Transverse colon (tissue), 4 donors: Measurements from ENCODE around the gene APOLD1. TPM values are rescaled to one million over a fixed set of nuclear protein-coding genes. Genes with fewer than 3 reads are reported as not detected.
"Not testable (repeated sequence)": the region's sequence is repeated elsewhere in the genome, so short reads cannot be mapped to it uniquely, and the experiment has no call there.

ENCODE experiments used
- DNase-seq: peaks from one replicate; pipeline ENCODE4 v3.0.0-alpha.2; 2019
- H3K27ac ChIP-seq, 4 donors: fragments of 200-600 bp; sonication (generic); 2 replicates each; pipeline ENCODE4 v1.5.1; 2016 to 2018; ENCODE audit warnings: inconsistent platforms in 4 of 4
- H3K27me3 ChIP-seq: fragments of 200-600 bp; sonication (generic); 2 replicates; pipeline ENCODE4 v1.5.1; 2017; ENCODE audit warnings: inconsistent platforms
- H3K36me3 ChIP-seq, 4 donors: fragments of 200-600 bp; sonication (generic); 2 replicates each; pipeline ENCODE4 v1.5.1; 2017 to 2019; ENCODE audit warnings: inconsistent platforms in 4 of 4
- H3K4me1 ChIP-seq, 4 donors: fragments of 200-600 bp; sonication (generic); 2 replicates each; pipeline ENCODE4 v1.5.1; 2017 to 2020; ENCODE audit warnings: inconsistent platforms in 4 of 4
- H3K4me3 ChIP-seq, 4 donors: fragments of 200-600 bp; sonication (generic); 1 replicate in 1 of 4; 2 replicates in 3 of 4; pipeline versions ENCODE4 v1.5.1 to v1.6.1; 2017 to 2019; ENCODE audit warnings: inconsistent platforms in 4 of 4
- H3K9me3 ChIP-seq, 2 donors: fragments of 200-600 bp; sonication (generic); 2 replicates each; pipeline ENCODE4 v1.5.1; 2017 to 2019; ENCODE audit warnings: inconsistent platforms in 2 of 2
- CTCF ChIP-seq, 5 experiments: fragments of 200-600 bp in 3 of 5; fragments of 450-650 bp in 2 of 5; sonication (generic) in 3 of 5; IDR thresholded peaks; 1 replicate in 2 of 5; 2 replicates in 3 of 5; pipeline ENCODE4 v1.5.1; 2016 to 2017; ENCODE audit warnings: antibody characterized with exemption in 5 of 5, inconsistent platforms in 3 of 5, mild to moderate bottlenecking in 2 of 5, moderate library complexity in 1 of 5
- EP300 ChIP-seq: sonication (generic); formaldehyde crosslinking; IDR thresholded peaks from one replicate; pipeline ENCODE4 v1.6.1; 2017; ENCODE audit warnings: antibody characterized with exemption, low read depth
- POLR2A ChIP-seq: fragments of 450-650 bp; IDR thresholded peaks from one replicate; pipeline ENCODE4 v1.6.1; 2016; ENCODE audit warnings: antibody characterized with exemption, mild to moderate bottlenecking, moderate library complexity
- POLR2AphosphoS5 ChIP-seq, 3 donors: sonication (generic); formaldehyde crosslinking; IDR thresholded peaks; one replicate each; pipeline ENCODE4 v1.6.1; 2016; ENCODE audit warnings: antibody characterized with exemption in 3 of 3
- WGBS, 2 donors: methylation state at CpG; one replicate each; pipeline ENCODE4 v1.1.5; 2018; ENCODE audit warnings: low coverage in 1 of 2; 5-methylcytosine and 5-hydroxymethylcytosine counted together
- in situ Hi-C, 4 donors: fragments of 200-750 bp; cut with MboI; loops; one replicate each; pipeline versions ENCODE4 v1.15.0 to v1.15.1; 2017; ENCODE audit warnings: low sequenced_read_pairs in 3 of 4, low pct_ligation_motif_present in 1 of 4, low pct_unique_long_range_greater_than_20kb in 1 of 4
- intact Hi-C: fragments of 100-400 bp; cut with DNase I; formaldehyde crosslinking; loops from one replicate; pipeline ENCODE4 v1.15.1; 2023; ENCODE audit warnings: low total_unique reads
- total RNA-seq, 4 donors: library from RNA; depleted of rRNA; stranded (reverse); fragments of >200 nt; gene quantifications; one replicate each; pipeline ENCODE4 v1.1.0, GENCODE V29; 2016

The APOLD1 gene
- total RNA-seq: 10 to 100 TPM in 2 of 4 donors, 1 to 10 TPM in 2; 3.0 to 11.3 (median 7.7) TPM

GRCh38 chr12:12784911-12785814, at the start of gene APOLD1:
Gene APOLD1, plus strand, starts transcription at chr12:12785659. Its CDS starts 33 bp downstream, at chr12:12785692.
- Histone ChIP-seq H3K27ac (peak within 1 kb of the TSS; percentile 87 to 97 (median 92)), H3K27me3 (no peaks in the 10 kb centered on the region), H3K36me3 (no peaks in the 10 kb centered on the region), H3K9me3 (no peaks in the 10 kb centered on the region), H3K4me1 (peaks cover 14 to 34% (median 26%) of the 10 kb centered on the region in 4 donors), H3K4me3 (peak within 1 kb of the TSS; percentile 34 to 69 (median 50))
- in situ Hi-C loops: no loop called here
- WGBS, 2 donors: 80 to 85% methylated on average over 4 to 14 of the region's 14 CpGs
- intact Hi-C loops: no loop called here
- no peak for DNase-seq
- TF ChIP-seq EP300 (peak; percentile 98), POLR2A (peak; percentile 44), POLR2AphosphoS5 (IDR thresholded peaks at IDR 0.05) (peak; percentile 76 to 81 (median 79)), CTCF (IDR thresholded peaks at IDR 0.05) (no peak)

GRCh38 chr12:12736759-12737676, 48.4 kb upstream of the APOLD1 start:
- Histone ChIP-seq H3K4me1 (peaks cover 9 to 50% (median 19%) of the 10 kb centered on the region in 4 donors), H3K36me3 (no peaks in the 10 kb centered on the region), H3K27me3 (no peaks in the 10 kb centered on the region), H3K27ac (peak overlapping the region; percentile 72 to 80 (median 75)), H3K9me3 (no peaks in the 10 kb centered on the region), H3K4me3 (peak overlapping the region in 1 of 4 donors; percentile 17)
- WGBS, 2 donors: 28 to 36% methylated on average over 9 of the region's 9 CpGs
- TF ChIP-seq POLR2AphosphoS5 (IDR thresholded peaks at IDR 0.05) (no peak), CTCF (IDR thresholded peaks at IDR 0.05) (peak; percentile 50 to 67 (median 63)), EP300 (no peak), POLR2A (no peak)
- peak; percentile 46 for DNase-seq
- in situ Hi-C loops (no loop called here), intact Hi-C loops (no loop called here)

- H3K27me3 ChIP-seq, DNase-seq, H3K4me3 ChIP-seq, in situ Hi-C loops, H3K36me3 ChIP-seq, H3K9me3 ChIP-seq, H3K27ac ChIP-seq, intact Hi-C loops: not testable (repeated sequence)
- H3K4me1 ChIP-seq: peaks cover 9 to 51% (median 19%) of the 10 kb centered on the region in 4 donors
- 76 to 100% methylated on average over 1 to 2 of the region's 2 CpGs for WGBS, 2 donors
Measured at GRCh38 chr12:12738152-12738551, 47.3 kb upstream of the APOLD1 start.

GRCh38 chr12:12741660-12742059, 43.8 kb upstream of the APOLD1 start:
- no peaks in the 10 kb centered on the region for H3K27me3 ChIP-seq
- intact Hi-C loops (no loop called here), in situ Hi-C loops (no loop called here)
- H3K4me1 ChIP-seq: peaks cover 9 to 37% (median 15%) of the 10 kb centered on the region in 4 donors
- TF ChIP-seq CTCF (IDR thresholded peaks at IDR 0.05) (no peak), EP300 (no peak), POLR2A (no peak), POLR2AphosphoS5 (IDR thresholded peaks at IDR 0.05) (no peak)
- H3K9me3 ChIP-seq: no peaks in the 10 kb centered on the region
- WGBS, 2 donors: 30 to 67% methylated on average over 1 to 3 of the region's 3 CpGs
- no peak overlapping the region for H3K4me3 ChIP-seq
- no peak for DNase-seq
- no peaks in the 10 kb centered on the region for H3K36me3 ChIP-seq
- H3K27ac ChIP-seq: no peak overlapping the region
